Measurements from ENCODE around the gene HOXB5. TPM values are rescaled to one million over a fixed set of nuclear protein-coding genes. Genes with fewer than 3 reads are reported as not detected.

Gene HOXB5
- total RNA-seq, 1 experiment from 2014 or later = 0.95 TPM

Small RNAs within 50 kb of the gene (microRNA-seq; reads per million reads assigned to microRNA genes)
- not detected for gene MIR196A1 (ENCODE audit: unreplicated experiment)

Other genes with a start within 250 kb of the HOXB5 start
- gene SKAP1, start 163.6 kb downstream of the HOXB5 start, total RNA-seq (2014; rRNA removed) = not detected in 2 replicates
- gene HOXB1, start 62.8 kb downstream of the HOXB5 start, total RNA-seq (2014; rRNA removed) = not detected in 2 replicates
- gene HOXB2, start 48.7 kb downstream of the HOXB5 start, total RNA-seq (2014; rRNA removed) = 1.1 TPM in 1 of 2 replicates, not detected in the other
- 0.22 and 0.58 TPM in 2 replicates for gene HOXB4, start 15.4 kb downstream of the HOXB5 start, total RNA-seq (2014; rRNA removed)
- gene HOXB3, start 3.5 kb downstream of the HOXB5 start, total RNA-seq (2014; rRNA removed) = 6.0 and 8.8 TPM in 2 replicates
- gene HOXB6, start 11.2 kb upstream of the HOXB5 start, total RNA-seq (2014; rRNA removed) = 9.5 and 11.3 TPM in 2 replicates
- gene HOXB7, start 17.2 kb upstream of the HOXB5 start, total RNA-seq (2014; rRNA removed) = not detected in 2 replicates
- not detected in 2 replicates for gene HOXB8, start 21.5 kb upstream of the HOXB5 start, total RNA-seq (2014; rRNA removed)
- gene HOXB9, start 32.6 kb upstream of the HOXB5 start, total RNA-seq (2014; rRNA removed) = 7.0 and 8.3 TPM in 2 replicates
- 33.5 and 44.4 TPM in 2 replicates for gene PRAC1, start 128.7 kb upstream of the HOXB5 start, total RNA-seq (2014; rRNA removed)
- 44.1 and 51.4 TPM in 2 replicates for gene PRAC2, start 129.4 kb upstream of the HOXB5 start, total RNA-seq (2014; rRNA removed)
- gene HOXB13, start 135.0 kb upstream of the HOXB5 start, total RNA-seq (2014; rRNA removed) = 80.8 and 96.5 TPM in 2 replicates
- gene TTLL6, start 223.4 kb upstream of the HOXB5 start, total RNA-seq (2014; rRNA removed) = 0.29 and 0.40 TPM in 2 replicates
- gene CALCOCO2, start 237.3 kb upstream of the HOXB5 start, total RNA-seq (2014; rRNA removed) = 47.2 and 49.4 TPM in 2 replicates

Data from PC-3 (cell line).